Naive thymus-derived CD4-positive, alpha-beta T cell (primary cell): ENCODE measurements around the gene FBXL17. TPM values are rescaled to one million over a fixed set of nuclear protein-coding genes. Genes with fewer than 3 reads are reported as not detected.

Experiments
- ATAC-seq: fragments of 150-1000 bp; cut with Tn5 transposase; 2 replicates; pipeline ENCODE4 v1.10.0; 2021; ENCODE audit warnings: mild to moderate bottlenecking, moderate library complexity
- CTCF ChIA-PET: fragments of 350-600 bp; sonication (Branson Sonifier 250); formaldehyde crosslinking; loops from one replicate; lab custom pipeline; 2021; ENCODE audit warnings: antibody characterized with exemption; lab: Charles Lee
- POLR2A ChIA-PET: fragments of 350-600 bp; sonication (Branson Sonifier 250); formaldehyde crosslinking; loops from one replicate; lab custom pipeline; 2021; ENCODE audit warnings: antibody characterized with exemption, inconsistent platforms; lab: Charles Lee
- DNase-seq, 9 donors: peaks; one replicate each; pipeline versions ENCODE4 v3.0.0 to v3.0.0-alpha.2; 2020 to 2022; ENCODE audit warnings: mixed read lengths in 1 of 9
- H3K27ac ChIP-seq: one replicate; pipeline ENCODE4 v1.7.0; 2013; ENCODE audit warnings: mild to moderate bottlenecking, low read depth, low read length, moderate library complexity
- H3K27me3 ChIP-seq, 2 donors: one replicate each; pipeline ENCODE4 v1.7.0; 2013; ENCODE audit warnings: low read length in 2 of 2, mild to moderate bottlenecking in 2 of 2, moderate library complexity in 2 of 2; ENCODE audit not compliant: control insufficient read depth in 2 of 2, insufficient read depth in 2 of 2
- H3K36me3 ChIP-seq, 3 experiments: 1 replicate in 2 of 3; 2 replicates in 1 of 3; pipeline ENCODE4 v1.7.0; 2013; ENCODE audit warnings: low read length in 3 of 3, mild to moderate bottlenecking in 3 of 3, moderate library complexity in 1 of 3; ENCODE audit not compliant: insufficient read depth in 3 of 3, control insufficient read depth in 2 of 3
- H3K4me1 ChIP-seq, 2 donors: one replicate each; pipeline ENCODE4 v1.7.0; 2013; ENCODE audit warnings: low read length in 2 of 2, mild to moderate bottlenecking in 2 of 2, moderate library complexity in 1 of 2; ENCODE audit not compliant: control insufficient read depth in 2 of 2, insufficient read depth in 2 of 2
- H3K4me3 ChIP-seq: 2 replicates; pipeline ENCODE4 v1.7.0; 2013; ENCODE audit warnings: mild to moderate bottlenecking, low read length
- H3K9me3 ChIP-seq, 3 experiments: 1 replicate in 2 of 3; 2 replicates in 1 of 3; pipeline ENCODE4 v1.7.0; 2013; ENCODE audit warnings: low read length in 3 of 3; ENCODE audit not compliant: control insufficient read depth in 2 of 3
- H3K27ac Mint-ChIP-seq, 9 donors: one replicate each; pipeline ENCODE4 v1.8.0; 2020 to 2022; ENCODE audit warnings: mixed read lengths in 9 of 9, mild to moderate bottlenecking in 8 of 9, moderate library complexity in 5 of 9, inconsistent platforms in 2 of 9
- H3K27me3 Mint-ChIP-seq, 5 donors: one replicate each; pipeline ENCODE4 v1.8.0; 2021 to 2022; ENCODE audit warnings: mixed read lengths in 5 of 5, mild to moderate bottlenecking in 1 of 5
- H3K36me3 Mint-ChIP-seq, 5 donors: one replicate each; pipeline ENCODE4 v1.8.0; 2020 to 2022; ENCODE audit warnings: mixed read lengths in 5 of 5, mild to moderate bottlenecking in 3 of 5, inconsistent platforms in 1 of 5
- H3K4me1 Mint-ChIP-seq, 7 donors: one replicate each; pipeline ENCODE4 v1.8.0; 2020 to 2022; ENCODE audit warnings: mixed read lengths in 7 of 7, mild to moderate bottlenecking in 3 of 7, inconsistent platforms in 1 of 7
- H3K4me3 Mint-ChIP-seq, 10 donors: one replicate each; pipeline ENCODE4 v1.8.0; 2020 to 2022; ENCODE audit warnings: mild to moderate bottlenecking in 10 of 10, mixed read lengths in 10 of 10, moderate library complexity in 6 of 10, inconsistent platforms in 2 of 10
- H3K9me3 Mint-ChIP-seq, 11 donors: one replicate each; pipeline ENCODE4 v1.8.0; 2020 to 2022; ENCODE audit warnings: mixed read lengths in 11 of 11, mild to moderate bottlenecking in 4 of 11, inconsistent platforms in 1 of 11, moderate library complexity in 1 of 11
- intact Hi-C, 2 donors: fragments of 100-400 bp; cut with micrococcal nuclease; formaldehyde crosslinking; loops; one replicate each; pipeline ENCODE4 v1.15.1; 2023
- polyA plus RNA-seq, 2 donors: library from polyadenylated mRNA; unstranded; fragments of 300-500 nt; fragmentation: Illumina TruSeq; gene quantifications; one replicate each; pipeline ENCODE4 v1.2.3, GENCODE V29; 2021
- total RNA-seq, 6 experiments: library from RNA in 5 of 6; stranded (reverse) in 5 of 6; gene quantifications; 1 replicate in 5 of 6; 2 replicates in 1 of 6; pipeline ENCODE4 v1.2.3 and lab custom pipeline; 2021 to 2026

Gene FBXL17
- total and polyA plus RNA-seq, 7 experiments from 2014 or later: 4.4 to 28.4 (median 19.6) TPM

DNA sequence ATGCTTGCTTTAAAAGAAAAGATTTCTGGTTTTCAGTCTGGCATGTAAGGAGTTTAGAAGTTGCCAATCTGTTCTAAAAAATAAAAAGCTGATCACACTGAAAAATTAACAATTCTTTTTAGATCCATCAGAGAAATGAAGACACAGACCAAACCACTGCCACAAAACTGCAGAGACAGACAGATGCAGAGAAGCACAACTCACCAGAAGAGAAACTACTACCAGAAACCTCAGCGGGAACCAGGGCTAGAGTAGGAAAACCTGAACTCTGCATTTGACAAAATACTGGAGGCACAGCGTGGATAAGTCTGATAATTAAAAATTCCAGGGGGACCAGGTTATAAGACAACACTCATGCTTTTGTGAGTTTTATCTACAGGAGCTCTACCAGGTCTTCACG, 28.8 kb downstream of the FBXL17 start:
- H3K36me3 ChIP-seq: no peaks in the 10 kb centered on the region
- Mint-ChIP-seq H3K4me1 (peaks cover 0 to 22% (median 10%) of the 10 kb centered on the region in 7 donors), H3K27me3 (no peaks in the 10 kb centered on the region), H3K9me3 (no peaks in the 10 kb centered on the region), H3K36me3 (peaks cover 0 to 7% (median 2%) of the 10 kb centered on the region in 5 donors), H3K4me3 (no peak overlapping the region), H3K27ac (peak overlapping the region in 4 of 9 donors; percentile 3 to 49 (median 31))
- ATAC-seq (no peak), DNase-seq (no peak)
- POLR2A ChIA-PET: no interaction called here
- H3K9me3 ChIP-seq: no peaks in the 10 kb centered on the region
- no peaks in the 10 kb centered on the region for H3K4me1 ChIP-seq
- H3K27me3 ChIP-seq: no peaks in the 10 kb centered on the region
- no peak overlapping the region for H3K27ac ChIP-seq
- H3K4me3 ChIP-seq: no peak overlapping the region
- CTCF ChIA-PET: no interaction called here
- intact Hi-C loops: no loop called here

DNA sequence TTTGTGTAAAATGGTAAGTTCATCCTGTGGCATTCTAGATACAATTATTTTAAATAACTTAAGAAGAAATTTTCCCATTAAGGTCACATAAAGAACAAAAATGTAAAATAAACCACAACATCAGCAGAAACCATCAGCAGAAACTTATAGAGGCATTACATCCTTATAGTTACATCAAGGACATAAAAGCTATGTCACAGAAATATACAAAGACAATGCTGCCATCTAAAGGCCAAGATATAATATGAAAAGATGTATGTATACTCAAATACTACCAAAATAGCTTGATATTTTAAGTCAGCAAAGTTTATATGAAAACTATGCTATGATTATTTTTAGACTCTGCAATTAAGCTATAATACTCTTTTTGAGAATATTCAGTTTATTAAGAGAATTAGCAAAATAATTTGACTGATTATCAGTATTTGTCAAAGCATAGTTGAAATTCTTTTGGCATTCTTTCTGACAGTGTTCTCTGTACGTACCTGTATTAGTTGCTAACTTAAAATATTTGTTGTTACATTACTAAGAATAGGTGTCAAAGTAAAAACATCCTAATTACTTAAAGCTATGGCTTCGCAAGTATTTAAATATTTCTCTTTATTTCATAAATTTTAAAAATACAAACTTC, 36.2 kb downstream of the FBXL17 start:
- DNase-seq (peak in 6 of 9 donors; percentile 10 to 53 (median 38)), ATAC-seq (peak; percentile 72)
- Mint-ChIP-seq H3K27ac (no peak overlapping the region), H3K4me3 (no peak overlapping the region), H3K36me3 (peaks cover 0 to 17% (median 5%) of the 10 kb centered on the region in 5 donors), H3K27me3 (no peaks in the 10 kb centered on the region), H3K4me1 (peaks cover 0 to 11% (median 0%) of the 10 kb centered on the region in 7 donors), H3K9me3 (no peaks in the 10 kb centered on the region)
- H3K9me3 ChIP-seq: no peaks in the 10 kb centered on the region
- H3K4me3 ChIP-seq: no peak overlapping the region
- H3K36me3 ChIP-seq: no peaks in the 10 kb centered on the region
- ChIA-PET POLR2A (no interaction called here), CTCF (interaction anchor here (0.6 to 2.5 kb wide), 9 partner anchors 12 to 671 kb away, joined by 3 to 43 read pairs (median 3); no protein-coding TSS in a partner anchor)
- intact Hi-C loops: loop anchor here (1.0 to 5.0 kb wide), 6 partner anchors 85 to 775 kb away; partner anchors contain the start of gene EFNA5 (in 1 of the 2)
- no peak overlapping the region for H3K27ac ChIP-seq
- H3K4me1 ChIP-seq: no peaks in the 10 kb centered on the region
- H3K27me3 ChIP-seq: no peaks in the 10 kb centered on the region

DNA sequence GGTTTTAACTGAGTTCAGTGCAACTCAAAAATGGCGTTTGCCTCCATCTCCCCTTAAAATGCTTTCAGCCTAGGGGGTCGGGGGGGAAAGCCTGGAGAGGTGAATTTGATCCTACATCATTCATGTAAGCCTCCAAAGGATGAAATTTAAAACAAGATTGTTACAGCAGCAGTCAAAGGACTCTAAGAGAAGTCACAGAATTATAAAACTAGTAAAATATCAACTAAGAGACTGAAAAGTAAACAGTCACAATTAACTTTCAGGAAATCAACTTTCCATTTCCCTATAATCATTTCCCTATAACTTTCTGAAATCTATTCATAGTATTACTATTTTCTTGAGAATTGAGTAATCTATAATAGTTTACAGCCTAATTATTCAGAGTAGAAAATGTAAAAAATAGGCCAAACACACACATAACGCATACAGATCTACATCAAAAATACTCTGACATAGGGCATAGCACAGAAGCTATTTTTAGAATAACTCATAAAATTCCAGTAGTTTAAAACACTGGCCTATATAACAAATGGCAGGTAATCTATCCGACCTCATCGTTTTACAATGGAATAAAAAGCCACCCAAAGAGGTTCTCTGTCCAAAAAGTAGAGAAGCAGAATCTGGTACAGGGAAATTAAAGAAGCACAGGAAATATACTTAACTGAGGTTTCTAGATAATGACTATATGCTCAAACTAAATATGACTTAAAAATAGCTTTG, 37.6 kb downstream of the FBXL17 start:
- ChIA-PET POLR2A (no interaction called here), CTCF (interaction anchor here (0.7 to 2.5 kb wide), 3 partner anchors 38 to 101 kb away, joined by 3 to 43 read pairs (median 4); partner anchors contain the start of gene FBXL17)
- H3K27me3 Mint-ChIP-seq: no peaks in the 10 kb centered on the region
- H3K9me3 ChIP-seq: no peaks in the 10 kb centered on the region
- H3K4me3 Mint-ChIP-seq: no peak overlapping the region
- no peaks in the 10 kb centered on the region for H3K4me1 ChIP-seq
- no peaks in the 10 kb centered on the region for H3K9me3 Mint-ChIP-seq
- ATAC-seq (no peak), DNase-seq (no peak)
- H3K4me1 Mint-ChIP-seq: peaks cover 0 to 4% (median 0%) of the 10 kb centered on the region in 7 donors
- no peaks in the 10 kb centered on the region for H3K27me3 ChIP-seq
- no peak overlapping the region for H3K27ac Mint-ChIP-seq
- H3K4me3 ChIP-seq: no peak overlapping the region
- no peak overlapping the region for H3K27ac ChIP-seq
- H3K36me3 ChIP-seq: no peaks in the 10 kb centered on the region
- intact Hi-C loops: loop anchor here in 1 of 2 donors (2.0 kb wide), 2 partner anchors 195 to 671 kb away; no protein-coding TSS in a partner anchor
- H3K36me3 Mint-ChIP-seq: peaks cover 0 to 18% (median 5%) of the 10 kb centered on the region in 5 donors

DNA sequence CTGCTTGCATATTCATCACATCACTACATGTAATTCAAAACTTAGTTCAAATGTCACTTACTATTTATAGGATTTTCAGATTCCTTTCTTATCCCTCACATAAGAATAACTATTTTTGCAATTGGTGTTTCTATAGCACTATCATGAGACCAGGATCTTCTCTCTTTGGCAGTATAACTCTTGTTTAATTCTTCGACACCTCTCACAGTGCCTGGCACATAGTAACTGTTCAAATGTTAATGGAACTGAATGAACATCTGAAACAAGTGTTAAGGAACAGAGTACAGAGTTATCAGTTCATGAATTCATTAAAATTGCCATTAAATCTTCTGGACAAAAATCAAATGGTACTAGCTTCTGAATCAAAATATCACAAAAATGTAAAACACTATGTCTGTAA, 40.0 kb downstream of the FBXL17 start:
- Histone ChIP-seq H3K4me3 (no peak overlapping the region), H3K4me1 (no peaks in the 10 kb centered on the region), H3K27me3 (no peaks in the 10 kb centered on the region), H3K27ac (no peak overlapping the region), H3K9me3 (no peaks in the 10 kb centered on the region), H3K36me3 (no peaks in the 10 kb centered on the region)
- intact Hi-C loops: no loop called here
- H3K27me3 Mint-ChIP-seq: no peaks in the 10 kb centered on the region
- H3K27ac Mint-ChIP-seq: no peak overlapping the region
- DNase-seq (no peak), ATAC-seq (no peak)
- peaks cover 0 to 4% (median 0%) of the 10 kb centered on the region in 7 donors for H3K4me1 Mint-ChIP-seq
- CTCF ChIA-PET: interaction anchor here (0.7 kb wide), 1 partner anchor 9 kb away, joined by 3 read pairs; no protein-coding TSS in a partner anchor
- POLR2A ChIA-PET: no interaction called here
- no peak overlapping the region for H3K4me3 Mint-ChIP-seq
- no peaks in the 10 kb centered on the region for H3K9me3 Mint-ChIP-seq
- H3K36me3 Mint-ChIP-seq: peaks cover 0 to 22% (median 8%) of the 10 kb centered on the region in 5 donors

DNA sequence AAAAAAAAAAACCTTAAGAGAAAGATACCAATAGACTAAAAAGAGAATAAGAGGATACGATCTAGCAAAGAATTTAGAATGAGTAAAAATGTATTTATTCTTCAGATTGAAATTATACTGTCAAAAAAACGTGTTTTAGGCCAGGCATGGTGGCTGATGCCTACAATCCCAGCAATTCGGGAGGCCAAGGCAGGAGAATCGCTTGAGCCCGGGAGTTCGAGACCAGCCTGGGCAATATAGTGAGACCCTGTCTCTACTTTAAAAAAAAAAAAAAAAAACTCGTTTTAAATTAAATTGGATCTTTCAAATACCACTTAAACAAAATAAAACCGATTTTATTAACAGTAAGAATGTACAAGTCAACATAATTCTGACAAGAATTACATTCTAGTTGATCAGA, 41.8 kb downstream of the FBXL17 start:
- H3K4me3 ChIP-seq: no peak overlapping the region
- POLR2A ChIA-PET: no interaction called here
- H3K4me1 Mint-ChIP-seq: peaks cover 0 to 4% (median 0%) of the 10 kb centered on the region in 7 donors
- CTCF ChIA-PET: interaction anchor here (1.3 kb wide), 1 partner anchor 81 kb away, joined by 3 read pairs; no protein-coding TSS in a partner anchor
- H3K9me3 Mint-ChIP-seq: no peaks in the 10 kb centered on the region
- H3K36me3 Mint-ChIP-seq: peaks cover 0 to 22% (median 5%) of the 10 kb centered on the region in 5 donors
- H3K4me1 ChIP-seq: no peaks in the 10 kb centered on the region
- no peaks in the 10 kb centered on the region for H3K27me3 ChIP-seq
- no peaks in the 10 kb centered on the region for H3K27me3 Mint-ChIP-seq
- H3K36me3 ChIP-seq: no peaks in the 10 kb centered on the region
- H3K9me3 ChIP-seq: no peaks in the 10 kb centered on the region
- intact Hi-C loops: no loop called here
- no peak overlapping the region for H3K4me3 Mint-ChIP-seq
- DNase-seq: no peak
- ATAC-seq: no peak
- no peak overlapping the region for H3K27ac ChIP-seq
- no peak overlapping the region for H3K27ac Mint-ChIP-seq

DNA sequence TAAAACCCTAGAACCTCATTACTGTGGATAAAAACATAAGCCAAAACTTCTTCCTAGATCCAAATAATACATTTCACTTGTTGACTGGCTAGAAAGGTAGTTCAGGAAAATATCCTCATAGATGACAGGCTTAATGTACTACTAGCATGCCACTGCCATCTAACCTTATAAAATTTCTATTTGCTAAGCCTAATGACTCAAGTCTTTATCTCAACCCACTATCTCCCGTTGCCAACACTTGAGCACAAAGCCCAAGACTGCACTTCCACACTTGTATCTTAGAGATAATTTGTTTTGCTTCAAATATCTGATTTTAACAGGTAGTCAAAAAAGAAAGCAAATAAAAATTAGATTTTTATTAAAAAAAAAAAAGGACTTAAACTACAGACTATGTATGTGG, 42.7 kb downstream of the FBXL17 start:
- no peaks in the 10 kb centered on the region for H3K27me3 ChIP-seq
- ATAC-seq (no peak), DNase-seq (no peak)
- Mint-ChIP-seq H3K27ac (no peak overlapping the region), H3K36me3 (peaks cover 0 to 23% (median 9%) of the 10 kb centered on the region in 5 donors), H3K4me1 (peaks cover 0 to 9% (median 4%) of the 10 kb centered on the region in 7 donors), H3K9me3 (no peaks in the 10 kb centered on the region), H3K4me3 (no peak overlapping the region), H3K27me3 (no peaks in the 10 kb centered on the region)
- H3K27ac ChIP-seq: no peak overlapping the region
- H3K9me3 ChIP-seq: no peaks in the 10 kb centered on the region
- peaks cover 0 to 1% (median 0%) of the 10 kb centered on the region in 3 experiments for H3K36me3 ChIP-seq
- ChIA-PET POLR2A (no interaction called here), CTCF (interaction anchor here (1.3 kb wide), 1 partner anchor 80 kb away, joined by 3 read pairs; no protein-coding TSS in a partner anchor)
- H3K4me3 ChIP-seq: no peak overlapping the region
- intact Hi-C loops: no loop called here
- H3K4me1 ChIP-seq: no peaks in the 10 kb centered on the region
